K562 (cell line): ENCODE measurements around the gene CSNK1A1. TPM values are rescaled to one million over a fixed set of nuclear protein-coding genes. Genes with fewer than 3 reads are reported as not detected.

Experiments used
- ATAC-seq: fragments of 200-7000 bp; cut with Tn5 transposase; 3 replicates; pipeline ENCODE4 v1.9.1; 2020; ENCODE audit warnings: moderate library complexity
- BruUV-seq: library from RNA; stranded (reverse); fragments of 400-500 nt; replicated peaks from 2 replicates; lab custom pipeline; 2021; lab: Mats Ljungman, UMichigan
- CTCF ChIA-PET: fragments of 300-600 bp; formaldehyde crosslinking; extraction: SDS; loops from one replicate; lab custom pipeline; 2021; ENCODE audit warnings: low intra/inter-chr PET ratio; lab: Yijun Ruan, JAX
- POLR2A ChIA-PET: fragments of 300-600, 350-650 bp; sonication (Branson Sonifier 250); formaldehyde crosslinking; extraction: SDS; loops from one replicate; lab custom pipeline; 2021; ENCODE audit warnings: antibody characterized with exemption, inconsistent platforms; lab: Yijun Ruan, JAX
- DNase-seq, 4 experiments: peaks; one replicate each; pipeline versions ENCODE4 v3.0.0 to v3.0.0-alpha.2; 2011 to 2018; ENCODE audit warnings: low spot score in 3 of 4, mixed read lengths in 3 of 4; ENCODE audit errors: extremely low read depth in 1 of 4
- FAIRE-seq: peaks from 2 replicates; lab custom pipeline; 2011; peaks lifted over from hg19 to GRCh38; lab: Jason Lieb, UNC
- H2AFZ ChIP-seq: 2 replicates; pipeline ENCODE4 v1.6.0; 2011; ENCODE audit warnings: low read depth, low read length, control low read depth, inconsistent platforms
- H3K27ac ChIP-seq: fragments of 200-600 bp; 3 replicates; pipeline ENCODE4 v1.8.0; 2011; ENCODE audit warnings: low read depth, mild to moderate bottlenecking, control low read depth, inconsistent platforms, low read length, moderate library complexity, mixed read lengths; ENCODE audit errors: extremely low read depth
- H3K27me3 ChIP-seq, 2 experiments: fragments of 300-600 bp in 1 of 2; 2 replicates in 1 of 2; 3 replicates in 1 of 2; pipeline versions ENCODE4 v1.6.0 to v1.8.0; 2011; ENCODE audit warnings: inconsistent platforms in 2 of 2, low read length in 2 of 2, mild to moderate bottlenecking in 1 of 2, mixed read lengths in 1 of 2, moderate library complexity in 1 of 2; ENCODE audit not compliant: control insufficient read depth in 2 of 2, insufficient read depth in 2 of 2
- H3K36me3 ChIP-seq: fragments of 300-600 bp; 3 replicates; pipeline ENCODE4 v1.8.0; 2011; ENCODE audit warnings: mild to moderate bottlenecking, low read length, inconsistent platforms; ENCODE audit not compliant: control insufficient read depth, insufficient read depth
- H3K4me1 ChIP-seq, 2 experiments: fragments of 200-600 bp in 1 of 2; replicated peaks in 1 of 2; 2 replicates in 1 of 2; 3 replicates in 1 of 2; pipeline versions ENCODE4 v1.5.1 to v1.8.0; 2011; ENCODE audit warnings: inconsistent platforms in 2 of 2, low read length in 2 of 2, mild to moderate bottlenecking in 1 of 2, mixed read lengths in 1 of 2, moderate library complexity in 1 of 2; ENCODE audit not compliant: control insufficient read depth in 2 of 2, insufficient read depth in 2 of 2
- H3K4me2 ChIP-seq: 2 replicates; pipeline ENCODE4 v1.6.1; 2011; ENCODE audit warnings: low read length, control low read depth, inconsistent platforms, mixed read lengths; ENCODE audit not compliant: insufficient read depth
- H3K4me3 ChIP-seq: fragments of 200-600 bp; sonication (generic), shearing (Covaris generic); 2 replicates; pipeline ENCODE4 v1.5.1; 2016; ENCODE audit warnings: control low read depth, inconsistent platforms
- H3K79me2 ChIP-seq: fragments of 200-600 bp; 3 replicates; pipeline ENCODE4 v1.8.0; 2011; ENCODE audit warnings: low read length, inconsistent platforms; ENCODE audit not compliant: control insufficient read depth, insufficient read depth
- H3K9ac ChIP-seq, 2 experiments: 2 replicates each; pipeline versions ENCODE4 v1.6.0 to v1.6.1; 2011; ENCODE audit warnings: low read depth in 2 of 2, low read length in 2 of 2, control low read depth in 1 of 2, inconsistent platforms in 1 of 2, mild to moderate bottlenecking in 1 of 2, mixed read lengths in 1 of 2; ENCODE audit not compliant: insufficient read depth in 1 of 2
- H3K9me1 ChIP-seq: one replicate; pipeline ENCODE4 v1.6.0; 2011; ENCODE audit warnings: inconsistent platforms, mild to moderate bottlenecking, low read length, moderate library complexity; ENCODE audit not compliant: control insufficient read depth, insufficient read depth
- H3K9me3 ChIP-seq: replicated peaks from 2 replicates; pipeline ENCODE4 v1.5.1; 2011; ENCODE audit warnings: low read depth, low read length, inconsistent platforms; ENCODE audit not compliant: control insufficient read depth, insufficient read depth
- H4K20me1 ChIP-seq: replicated peaks from 2 replicates; pipeline ENCODE4 v1.6.1; 2011; ENCODE audit warnings: low read length, inconsistent platforms, mixed read lengths; ENCODE audit not compliant: control insufficient read depth, insufficient read depth
- BRD4 ChIP-seq: fragments of 200-600 bp; sonication (generic); IDR thresholded peaks from 2 replicates; pipeline ENCODE4 v1.6.1; 2017; ENCODE audit warnings: inconsistent platforms
- CC2D1A ChIP-seq: fragments of 450-650 bp; IDR thresholded peaks from 2 replicates; pipeline ENCODE4 v1.6.1; 2017; ENCODE audit warnings: mild to moderate bottlenecking
- CSDE1 ChIP-seq, 2 experiments: fragments of 450-650 bp; IDR thresholded peaks; 2 replicates each; pipeline ENCODE4 v1.6.1; 2016; ENCODE audit warnings: mild to moderate bottlenecking in 1 of 2
- GTF2E2 ChIP-seq: fragments of 200-800 bp; sonication (Bioruptor generic); IDR thresholded peaks from 2 replicates; pipeline ENCODE4 v1.6.1; 2016; ENCODE audit warnings: missing genetic modification characterization, missing compliant biosample characterization
- HMG20B ChIP-seq: fragments of 250-450 bp; sonication (Bioruptor Pico); IDR thresholded peaks from 2 replicates; pipeline ENCODE4 v1.5.0; 2021; ENCODE audit warnings: mild to moderate bottlenecking
- KAT2B ChIP-seq: IDR thresholded peaks from one replicate; pipeline ENCODE4 v1.6.1; 2012; ENCODE audit warnings: low read depth, mild to moderate bottlenecking, control low read depth, inconsistent platforms, low read length, moderate library complexity
- KLF10 ChIP-seq: fragments of 250-450 bp; sonication (Bioruptor Pico); IDR thresholded peaks from 2 replicates; pipeline ENCODE4 v1.6.1; 2021; ENCODE audit warnings: matching md5 sums
- PHF21A ChIP-seq: fragments of 450-650 bp; IDR thresholded peaks from 2 replicates; pipeline ENCODE4 v1.6.1; 2017; ENCODE audit warnings: low read depth, borderline replicate concordance
- SMAD1 ChIP-seq: fragments of 150-350 bp; IDR thresholded peaks from 2 replicates; pipeline ENCODE4 v1.6.1; 2014; ENCODE audit warnings: low read length, low read depth; ENCODE audit not compliant: partially characterized antibody
- SRSF1 ChIP-seq: fragments of 200-400 bp; formaldehyde crosslinking; IDR thresholded peaks from 2 replicates; pipeline ENCODE4 v1.6.1; 2017; ENCODE audit warnings: mild to moderate bottlenecking, low read depth, low read length, moderate library complexity
- ZKSCAN8 ChIP-seq: fragments of 200-800 bp; sonication (Bioruptor generic); IDR thresholded peaks from 2 replicates; pipeline ENCODE4 v1.6.1; 2016; ENCODE audit warnings: missing genetic modification characterization, missing compliant biosample characterization
- ZNF384 ChIP-seq: IDR thresholded peaks from 2 replicates; pipeline ENCODE4 v1.6.1; 2012; ENCODE audit warnings: low read depth, low read length, improper control_type of control experiment
- ZSCAN29 ChIP-seq: fragments of 450-650 bp; IDR thresholded peaks from 2 replicates; pipeline ENCODE4 v1.6.1; 2017
- WGBS: fragments of 100-300 bp; shearing (Covaris generic); methylation state at CpG from one replicate; pipeline ENCODE4 v1.1.6; 2016; ENCODE audit warnings: low coverage, mixed read lengths; ENCODE audit not compliant: insufficient coverage; ENCODE audit errors: missing lambda C conversion rate; 5-methylcytosine and 5-hydroxymethylcytosine counted together
- in situ Hi-C: fragments of 300-500 bp; cut with MboI; formaldehyde crosslinking; loops from 4 replicates; pipeline ENCODE4 v1.15.0; 2018; ENCODE audit warnings: inconsistent platforms, mixed read lengths
- intact Hi-C: fragments of 100-400 bp; cut with micrococcal nuclease; formaldehyde crosslinking; loops from 2 replicates; pipeline ENCODE4 v1.14.2; 2022
- polyA plus RNA-seq, 8 experiments: library from polyadenylated mRNA; depleted of rRNA in 4 of 8; stranded (reverse) in 5 of 8; unstranded in 3 of 8; fragments of >200 nt; fragmentation: Nextera tagmentation in 2 of 8; fragmentation: Illumina TruSeq in 1 of 8; extraction: Ambion mirVana in 2 of 8; extraction: Trizol in 1 of 8; gene quantifications; 2 replicates each; pipeline versions ENCODE4 v1.2.1 to v1.2.3, GENCODE V29; 2011 to 2014; ENCODE audit warnings: inconsistent platforms in 1 of 8, missing spikeins in 1 of 8
- total RNA-seq, 7 experiments: library from RNA; depleted of rRNA in 6 of 7; stranded (reverse); fragments of >200 nt in 6 of 7; fragmentation: Illumina TruSeq in 2 of 7; extraction: Trizol in 2 of 7; gene quantifications; 2 replicates each; pipeline versions ENCODE4 v1.2.1 to v1.2.3, GENCODE V29; 2011 to 2021; ENCODE audit warnings: low replicate concordance in 1 of 7
- TF ChIP-seq, protein P1 (sequence below): sonication (generic); formaldehyde crosslinking; IDR thresholded peaks from 2 replicates; pipeline ENCODE4 v1.9.0; 2022; ENCODE audit warnings: mild to moderate bottlenecking, missing genetic modification reagents
- TF ChIP-seq, protein P2 (sequence below): fragments of 450-650 bp; IDR thresholded peaks from one replicate; pipeline ENCODE4 v1.6.1; 2018; ENCODE audit warnings: mild to moderate bottlenecking, moderate library complexity; ENCODE audit not compliant: partially characterized antibody
- TF ChIP-seq, protein P3 (sequence below): sonication (generic); formaldehyde crosslinking; IDR thresholded peaks from 2 replicates; pipeline ENCODE4 v1.8.0; 2022; ENCODE audit warnings: missing genetic modification reagents, mild to moderate bottlenecking, moderate library complexity, borderline replicate concordance

The CSNK1A1 gene
- total and polyA plus RNA-seq, 9 of the 15 experiments (the other 6 are each of a cell fraction or from before 2014, with no cell fraction given), result 49.1 to 196 (median 154) TPM

DNA sequence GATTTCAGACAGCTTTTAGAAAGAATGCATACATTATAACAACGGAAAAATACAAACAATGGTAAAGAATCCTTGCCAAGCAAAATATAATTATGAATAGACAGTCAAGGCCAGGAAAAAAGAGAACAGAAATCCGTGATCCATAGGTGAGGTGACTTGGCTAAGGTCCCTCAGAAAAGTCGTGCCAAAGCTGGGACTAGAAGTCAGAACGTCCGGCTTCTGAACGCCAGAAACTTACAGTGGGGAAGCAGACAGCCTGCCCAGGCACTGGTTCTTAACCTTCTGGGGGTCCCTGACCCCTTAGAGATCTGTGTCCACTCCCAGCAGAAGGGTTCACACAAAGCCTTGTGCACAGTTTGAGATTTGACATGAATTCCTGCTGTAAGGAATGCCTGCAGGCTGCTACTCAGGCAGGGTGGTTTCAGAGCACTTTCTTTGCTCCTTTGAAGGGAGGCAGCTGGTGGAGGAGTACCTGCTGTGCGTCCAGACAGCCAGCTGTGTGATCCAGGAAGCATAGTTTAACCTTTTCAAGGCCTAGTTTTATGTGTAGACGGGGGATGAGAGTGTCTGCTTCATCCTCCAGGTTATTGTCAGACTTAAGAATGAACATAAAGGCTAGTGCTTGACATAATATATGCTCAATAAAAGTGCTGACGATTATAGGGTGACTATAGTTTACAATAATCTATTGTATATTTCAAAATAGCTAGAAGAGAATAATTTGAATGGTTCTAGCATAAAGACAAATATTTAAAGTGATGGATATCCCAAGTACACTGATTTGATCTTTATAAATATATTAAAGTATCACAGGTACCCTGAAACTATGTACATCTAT lies 30.9 kb upstream of the CSNK1A1 start:
- ChIA-PET CTCF (no interaction called here), POLR2A (interaction anchor here (0.6 to 0.8 kb wide), 2 partner anchors 31 to 378 kb away, joined by 3 to 4 read pairs; partner anchors contain the start of genes CSNK1A1 and SLC26A2)
- H3K4me3 ChIP-seq, result no peak overlapping the region
- no TSS peak for BruUV-seq
- H4K20me1 ChIP-seq, result no peaks in the 10 kb centered on the region
- no peaks in the 10 kb centered on the region for H3K9me3 ChIP-seq
- FAIRE-seq (no peak), ATAC-seq (0 out of 3 replicates have a peak, but pooled peaks have one; percentile 40), DNase-seq (no peak)
- H2AFZ ChIP-seq, result peak overlapping the region; percentile 37; the same call in 1 of the 2 replicates
- no peak overlapping the region for H3K4me2 ChIP-seq
- no peaks in the 10 kb centered on the region for H3K79me2 ChIP-seq
- H3K27ac ChIP-seq, result no peak overlapping the region
- 25% methylated on average over 8 of the region's 9 CpGs for WGBS
- H3K4me1 ChIP-seq, result peaks cover 4 to 5% of the 10 kb centered on the region in 2 experiments; a peak in 2 of 5 replicates
- H3K36me3 ChIP-seq, result no peaks in the 10 kb centered on the region
- 0 out of 5 replicates have a peak, but pooled peaks cover 0 to 1% of the 10 kb centered on the region in 2 experiments for H3K27me3 ChIP-seq
- peak overlapping the region in 1 of 2 experiments; percentile 60; a peak in 1 of 4 replicates for H3K9ac ChIP-seq
- in situ Hi-C loops (no loop called here), intact Hi-C loops (no loop called here)
- H3K9me1 ChIP-seq, result no peaks in the 10 kb centered on the region
- TF ChIP-seq SMAD1, result no peak
- TF ChIP-seq, protein P1, sequence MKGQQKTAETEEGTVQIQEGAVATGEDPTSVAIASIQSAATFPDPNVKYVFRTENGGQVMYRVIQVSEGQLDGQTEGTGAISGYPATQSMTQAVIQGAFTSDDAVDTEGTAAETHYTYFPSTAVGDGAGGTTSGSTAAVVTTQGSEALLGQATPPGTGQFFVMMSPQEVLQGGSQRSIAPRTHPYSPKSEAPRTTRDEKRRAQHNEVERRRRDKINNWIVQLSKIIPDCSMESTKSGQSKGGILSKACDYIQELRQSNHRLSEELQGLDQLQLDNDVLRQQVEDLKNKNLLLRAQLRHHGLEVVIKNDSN (CRISPR knock-in tag), result no peak
- TF ChIP-seq CC2D1A, result no peak
- TF ChIP-seq HMG20B (CRISPR knock-in tag), result no peak
- no peak for TF ChIP-seq ZKSCAN8
- no peak for TF ChIP-seq SRSF1
- no peak for TF ChIP-seq ZNF384
- no peak for TF ChIP-seq KLF10 (CRISPR knock-in tag)
- TF ChIP-seq, protein P2, sequence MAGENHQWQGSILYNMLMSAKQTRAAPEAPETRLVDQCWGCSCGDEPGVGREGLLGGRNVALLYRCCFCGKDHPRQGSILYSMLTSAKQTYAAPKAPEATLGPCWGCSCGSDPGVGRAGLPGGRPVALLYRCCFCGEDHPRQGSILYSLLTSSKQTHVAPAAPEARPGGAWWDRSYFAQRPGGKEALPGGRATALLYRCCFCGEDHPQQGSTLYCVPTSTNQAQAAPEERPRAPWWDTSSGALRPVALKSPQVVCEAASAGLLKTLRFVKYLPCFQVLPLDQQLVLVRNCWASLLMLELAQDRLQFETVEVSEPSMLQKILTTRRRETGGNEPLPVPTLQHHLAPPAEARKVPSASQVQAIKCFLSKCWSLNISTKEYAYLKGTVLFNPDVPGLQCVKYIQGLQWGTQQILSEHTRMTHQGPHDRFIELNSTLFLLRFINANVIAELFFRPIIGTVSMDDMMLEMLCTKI, result no peak
- no peak for TF ChIP-seq ZSCAN29
- no peak for TF ChIP-seq GTF2E2 (tag)
- TF ChIP-seq, protein P3, sequence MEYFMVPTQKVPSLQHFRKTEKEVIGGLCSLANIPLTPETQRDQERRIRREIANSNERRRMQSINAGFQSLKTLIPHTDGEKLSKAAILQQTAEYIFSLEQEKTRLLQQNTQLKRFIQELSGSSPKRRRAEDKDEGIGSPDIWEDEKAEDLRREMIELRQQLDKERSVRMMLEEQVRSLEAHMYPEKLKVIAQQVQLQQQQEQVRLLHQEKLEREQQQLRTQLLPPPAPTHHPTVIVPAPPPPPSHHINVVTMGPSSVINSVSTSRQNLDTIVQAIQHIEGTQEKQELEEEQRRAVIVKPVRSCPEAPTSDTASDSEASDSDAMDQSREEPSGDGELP (CRISPR knock-in tag), result no peak
- TF ChIP-seq BRD4, result no peak
- TF ChIP-seq KAT2B, result no peak
- TF ChIP-seq CSDE1 (IDR thresholded peaks at IDR 0.05), result no peak
- no peak for TF ChIP-seq PHF21A
